ENCODE results near the gene PRPF8.

Gene PRPF8

GRCh38 chr17:1643999-1644492 is 40.6 kb downstream of the PRPF8 start:
- DNase-seq, result no peak

- peak; percentile 98 for DNase-seq
Measured at GRCh38 chr17:1643293-1643998, 41.2 kb downstream of the PRPF8 start.

- DNase-seq, result no peak
Measured at GRCh38 chr17:1641065-1641403, 43.6 kb downstream of the PRPF8 start.

- no peak for DNase-seq
Measured at GRCh38 chr17:1640329-1641064, 44.2 kb downstream of the PRPF8 start.

GRCh38 chr17:1639549-1640180 is 45.0 kb downstream of the PRPF8 start:
- DNase-seq, result peak; percentile 21

- DNase-seq, result no peak
Measured at GRCh38 chr17:1638624-1639300, 45.9 kb downstream of the PRPF8 start.

- no peak for DNase-seq
Measured at GRCh38 chr17:1638171-1638590, 46.5 kb downstream of the PRPF8 start.

- DNase-seq, result no peak
Measured at GRCh38 chr17:1636732-1637285, 47.9 kb downstream of the PRPF8 start.

- no peak for DNase-seq
Measured at GRCh38 chr17:1635675-1636465, 48.8 kb downstream of the PRPF8 start.

- DNase-seq, result no peak
Measured at GRCh38 chr17:1634841-1635650, 49.6 kb downstream of the PRPF8 start.

- DNase-seq, result no peak
Measured at GRCh38 chr17:1630662-1631061, 54.0 kb downstream of the PRPF8 start.

GRCh38 chr17:1629504-1630310 is 55.0 kb downstream of the PRPF8 start:
- DNase-seq, result peak; percentile 60

- peak; percentile 100 for DNase-seq
Measured at GRCh38 chr17:1628856-1629503, 55.7 kb downstream of the PRPF8 start.

GRCh38 chr17:1627982-1628855 is 56.4 kb downstream of the PRPF8 start, which contains the start of gene SLC43A2:
Gene SLC43A2, minus strand, starts transcription at chr17:1628834. Its CDS starts 960 bp downstream, at chr17:1627874.
- peak; percentile 97 for DNase-seq

GRCh38 chr17:1627182-1627981 is 57.3 kb downstream of the PRPF8 start:
- DNase-seq, result no peak

GRCh38 chr17:1626333-1626732 is 58.3 kb downstream of the PRPF8 start:
- DNase-seq, result no peak

- DNase-seq, result no peak
Measured at GRCh38 chr17:1625581-1625980, 59.1 kb downstream of the PRPF8 start.

- DNase-seq, result no peak
Measured at GRCh38 chr17:1625053-1625452, 59.6 kb downstream of the PRPF8 start.

Data from NCI-H2171 (cell line).